ENCODE results near the gene ERGIC1. TPM values are rescaled to one million over a fixed set of nuclear protein-coding genes. Genes with fewer than 3 reads are reported as not detected.

The ERGIC1 gene
- total RNA-seq, 1 donor from 2014 or later, result 44.0 TPM

DNA sequence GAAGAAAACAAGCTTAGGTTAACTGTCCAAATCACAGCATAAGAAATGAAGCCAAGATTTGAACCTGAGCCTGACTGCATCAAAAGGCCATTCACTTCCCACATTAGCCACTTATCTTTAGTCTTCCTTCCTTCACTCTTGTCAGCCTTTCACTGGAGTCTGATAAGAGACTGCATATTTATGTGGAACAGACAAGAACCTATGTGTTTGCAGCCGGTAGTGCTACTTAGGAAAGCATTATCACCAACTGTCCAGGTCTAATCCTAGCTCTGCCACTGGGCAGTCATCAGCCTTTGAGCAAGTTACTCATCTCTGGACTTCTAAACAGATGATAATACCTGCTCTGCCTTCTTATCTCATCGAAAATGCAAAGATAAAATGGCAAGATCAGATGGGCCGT is 137.4 kb downstream of the ERGIC1 start:
- intact Hi-C loops (cut with micrococcal nuclease), result no loop called here

GRCh38 chr5:172972552-172972951 is 138.5 kb downstream of the ERGIC1 start:
- intact Hi-C loops (cut with micrococcal nuclease), result no loop called here

DNA sequence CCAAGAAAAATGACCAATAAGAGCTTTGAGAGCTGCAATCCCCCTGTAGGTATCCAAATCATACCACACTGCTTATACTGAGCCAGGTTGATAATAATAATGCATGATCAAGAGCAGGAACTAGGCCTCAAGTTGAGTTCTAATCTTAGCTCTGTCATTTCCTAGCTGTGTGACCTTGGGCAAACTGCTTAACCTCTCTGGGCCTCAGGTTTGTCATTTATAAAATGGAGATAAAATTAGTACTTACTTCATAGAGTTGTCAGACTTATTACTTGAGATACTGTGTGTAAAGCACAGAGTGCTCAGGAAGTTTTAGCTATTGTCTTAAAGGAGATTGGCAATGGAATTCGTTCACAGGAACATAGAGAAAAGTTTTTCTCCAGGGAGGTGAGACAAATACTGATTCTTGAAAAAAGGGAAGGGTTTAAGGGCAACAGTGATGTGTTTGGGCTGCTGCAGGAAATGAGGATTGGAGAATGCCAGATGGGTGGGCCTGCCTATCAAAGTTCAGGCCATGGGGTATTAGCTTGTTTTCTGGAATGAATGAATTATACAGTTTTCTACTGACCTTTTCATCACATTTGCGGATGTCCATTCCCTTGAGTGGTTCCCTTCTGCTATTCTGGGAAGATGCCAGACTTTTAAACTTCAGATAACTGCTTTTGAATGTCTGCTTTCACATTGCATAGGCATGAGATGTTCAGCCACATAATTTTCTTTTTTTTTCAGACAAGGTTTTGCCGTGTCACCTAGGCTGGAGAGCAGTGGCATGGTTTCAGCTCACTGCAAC is 139.3 kb downstream of the ERGIC1 start:
- intact Hi-C loops (cut with micrococcal nuclease), result no loop called here

GRCh38 chr5:172973931-172974330 is 139.9 kb downstream of the ERGIC1 start:
- intact Hi-C loops (cut with micrococcal nuclease), result no loop called here

GRCh38 chr5:172975289-172975688 is 141.2 kb downstream of the ERGIC1 start:
- intact Hi-C loops (cut with micrococcal nuclease), result no loop called here

DNA sequence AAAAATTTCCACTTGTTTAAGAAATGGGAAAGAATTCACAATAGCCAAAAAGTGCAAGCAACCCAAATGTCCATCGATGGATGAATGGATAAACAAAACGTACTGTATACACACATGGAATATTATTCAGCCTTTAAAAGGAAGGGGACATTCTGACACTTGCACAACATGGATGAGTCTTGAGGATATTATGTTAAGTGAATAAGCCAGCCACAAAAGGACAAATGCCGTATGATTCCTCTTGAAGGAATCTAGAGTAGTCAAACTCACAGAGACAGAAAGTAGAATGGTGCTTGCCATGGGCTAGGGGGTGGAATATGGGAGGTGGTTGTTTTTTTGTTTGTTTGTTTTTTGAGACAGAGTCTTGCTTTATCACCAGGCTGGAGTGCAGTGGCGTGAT is 145.7 kb downstream of the ERGIC1 start:
- intact Hi-C loops (cut with micrococcal nuclease), result loop anchor here (5.0 to 10.0 kb wide), 6 partner anchors 208 to 1592 kb away; partner anchors contain the start of genes CPEB4, NPM1 and UBTD2

- intact Hi-C loops (cut with micrococcal nuclease), result loop anchor here (2.0 to 10.0 kb wide), 7 partner anchors 205 to 1595 kb away; partner anchors contain the start of genes CPEB4, NPM1 and UBTD2
Measured at GRCh38 chr5:172981931-172982330, 147.9 kb downstream of the ERGIC1 start.

GRCh38 chr5:172983542-172984243 is 149.6 kb downstream of the ERGIC1 start, which contains the start of gene ATP6V0E1:
TSS of gene ATP6V0E1 (plus strand) at chr5:172983771. CDS start at chr5:172983861, 90 bp downstream.
- intact Hi-C loops (cut with micrococcal nuclease), result loop anchor here (1.0 to 10.0 kb wide), 18 partner anchors 24 to 1596 kb away; partner anchors contain the start of genes BNIP1, BOD1, CPEB4 and NPM1

GRCh38 chr5:172984244-172984953 is 150.3 kb downstream of the ERGIC1 start:
- intact Hi-C loops (cut with micrococcal nuclease), result loop anchor here (1.0 to 10.0 kb wide), 14 partner anchors 51 to 1597 kb away; partner anchors contain the start of genes BNIP1, BOD1, CPEB4 and NPM1

- intact Hi-C loops (cut with micrococcal nuclease), result loop anchor here (2.0 to 10.0 kb wide), 3 partner anchors 209 to 811 kb away; no protein-coding TSS in a partner anchor
Measured at GRCh38 chr5:172985596-172985995, 151.5 kb downstream of the ERGIC1 start.

DNA sequence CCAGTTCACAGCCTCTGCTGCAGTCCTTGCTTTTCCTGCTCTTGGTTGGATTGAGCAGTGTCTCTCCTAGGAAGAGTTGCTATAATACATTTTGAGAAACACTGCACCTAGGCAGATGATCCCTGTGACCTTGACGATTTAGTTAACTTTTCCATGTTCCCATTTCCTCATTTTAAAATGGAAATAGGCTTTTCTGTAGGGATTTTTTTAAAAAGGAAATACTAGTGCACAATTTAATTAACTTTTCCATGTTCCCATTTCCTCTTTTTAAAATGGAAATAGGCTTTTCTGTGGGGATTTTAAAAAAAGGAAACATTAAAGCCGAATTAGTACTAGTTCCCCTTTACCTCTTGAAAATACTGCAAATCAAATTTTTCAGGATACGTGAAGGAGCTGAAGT is 154.2 kb downstream of the ERGIC1 start:
- intact Hi-C loops (cut with micrococcal nuclease), result loop anchor here (10.0 kb wide), 1 partner anchor 813 kb away; no protein-coding TSS in a partner anchor

- intact Hi-C loops (cut with micrococcal nuclease), result no loop called here
Measured at GRCh38 chr5:172990776-172991175, 156.7 kb downstream of the ERGIC1 start.

DNA sequence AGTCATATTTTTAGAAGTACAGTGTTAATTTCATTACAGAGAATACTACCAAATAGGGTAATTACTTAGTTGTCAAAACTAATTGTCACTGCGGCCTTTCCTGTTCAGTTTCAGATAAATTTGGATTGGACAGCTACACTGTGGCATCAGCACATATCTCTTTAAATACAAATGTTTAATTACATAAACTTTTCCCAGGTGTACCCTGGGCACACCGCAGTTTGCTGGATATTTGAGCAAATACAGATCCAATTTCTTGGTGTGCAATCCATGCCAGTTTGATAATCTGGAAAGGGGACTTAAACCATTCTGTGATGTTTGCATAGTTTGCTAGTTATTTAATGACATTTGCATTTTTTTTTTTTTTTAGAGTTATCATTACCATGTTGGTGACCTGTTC is 160.4 kb downstream of the ERGIC1 start:
- intact Hi-C loops (cut with micrococcal nuclease), result no loop called here

DNA sequence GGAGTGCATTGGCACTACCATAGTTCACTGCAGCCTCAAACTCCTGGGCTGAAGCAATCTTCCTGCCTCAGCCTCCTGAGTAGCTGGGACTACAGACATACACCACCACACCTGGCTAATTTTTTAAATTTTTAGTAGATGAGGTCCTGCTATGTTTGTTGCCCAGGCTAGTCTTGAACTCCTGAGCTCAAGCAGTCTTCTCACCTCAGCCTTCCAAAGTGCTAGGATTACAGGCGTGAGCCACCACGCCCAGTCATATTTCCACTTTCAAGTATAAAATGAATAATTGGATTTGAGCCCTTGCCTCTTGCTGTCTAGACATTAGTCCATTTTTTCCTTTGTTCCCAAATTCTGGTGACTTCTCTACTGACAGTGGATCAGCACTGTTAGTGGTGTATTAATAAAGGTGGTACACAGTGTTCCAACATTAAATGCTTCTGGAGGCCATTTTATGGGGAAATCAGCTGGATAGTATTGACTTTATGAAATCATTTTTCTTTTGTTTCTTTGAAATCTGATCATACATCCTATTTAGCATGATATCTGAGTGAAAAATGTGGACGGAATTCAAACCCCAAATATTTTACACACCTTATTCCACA is 165.4 kb downstream of the ERGIC1 start:
- intact Hi-C loops (cut with micrococcal nuclease), result no loop called here

DNA sequence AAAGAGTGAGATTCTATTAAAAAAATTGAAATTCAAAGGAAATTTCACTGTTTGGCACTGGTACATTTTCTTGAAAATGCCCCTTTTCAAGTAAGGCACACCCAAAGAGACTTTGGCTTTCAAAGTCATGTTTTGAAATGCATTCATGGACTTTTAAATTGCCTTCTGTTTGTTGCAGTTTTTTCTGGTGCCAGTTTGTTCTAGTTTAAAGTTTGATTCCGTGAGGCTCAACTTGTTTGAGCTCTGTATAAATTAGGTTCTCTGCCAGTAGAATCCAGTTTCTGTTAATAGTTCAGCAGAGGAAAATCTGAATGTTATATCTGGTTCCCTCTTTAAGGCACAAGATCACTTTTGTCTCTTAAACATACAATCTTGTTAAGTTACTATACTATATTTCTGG is 165.9 kb downstream of the ERGIC1 start:
- intact Hi-C loops (cut with micrococcal nuclease), result no loop called here

DNA sequence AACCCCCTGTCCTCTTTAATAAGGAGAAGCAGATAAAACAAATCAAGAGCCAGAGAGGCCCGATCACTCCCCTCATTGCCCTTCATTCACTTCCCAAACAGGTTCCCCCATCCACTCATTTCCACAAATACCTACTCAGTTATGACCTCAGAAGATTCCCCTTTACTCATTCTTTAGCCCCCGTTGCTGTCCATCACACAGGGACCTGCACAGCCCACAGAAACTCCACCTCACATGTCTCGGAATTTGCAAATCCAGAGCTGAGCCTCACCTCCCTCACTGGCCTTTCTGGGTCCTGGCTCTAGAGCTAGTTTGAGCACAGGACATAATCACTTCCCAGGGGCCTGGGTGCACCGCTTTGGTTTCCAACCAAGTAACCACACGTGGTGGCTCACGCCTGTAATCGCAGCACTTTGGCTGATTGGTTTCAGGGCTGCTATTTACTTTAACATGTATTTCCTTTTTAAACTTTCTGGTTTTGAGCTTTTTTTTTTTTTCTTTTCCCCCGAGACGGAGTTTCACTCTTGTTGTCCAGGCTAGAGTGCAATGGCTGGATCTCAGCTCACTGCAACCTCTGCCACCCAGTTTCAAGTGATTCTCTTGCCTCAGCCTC is 167.3 kb downstream of the ERGIC1 start:
- intact Hi-C loops (cut with micrococcal nuclease), result no loop called here

Measured in T-helper 1 cell treated with Interleukin-12 subunit alpha and Interleukin-12 subunit beta and Interleukin-4 antibody, amounts not matched to agents 30 ng/mL and 1 ng/mL, for 36 hours (primary cell).